GM12891 (cell line): ENCODE measurements around the gene PCED1B.

Experiments
- POLR2A ChIP-seq: IDR thresholded peaks from 2 replicates; pipeline ENCODE4 v1.6.1; 2011; ENCODE audit warnings: low read depth, low read length, control low read depth
- POLR2AphosphoS5 ChIP-seq: IDR thresholded peaks from 2 replicates; pipeline ENCODE4 v1.6.1; 2011; ENCODE audit warnings: low read depth, low read length, control low read depth
- POU2F2 ChIP-seq: IDR thresholded peaks from 2 replicates; pipeline ENCODE4 v1.6.1; 2011; ENCODE audit warnings: low read depth, mild to moderate bottlenecking, control low read depth, low read length, moderate library complexity
- SPI1 ChIP-seq: IDR thresholded peaks from 2 replicates; pipeline ENCODE4 v1.6.1; 2011; ENCODE audit warnings: low read depth, low read length, control low read depth
- TAF1 ChIP-seq: IDR thresholded peaks from 2 replicates; pipeline ENCODE4 v1.6.1; 2011; ENCODE audit warnings: low read depth, low read length, control low read depth

DNA sequence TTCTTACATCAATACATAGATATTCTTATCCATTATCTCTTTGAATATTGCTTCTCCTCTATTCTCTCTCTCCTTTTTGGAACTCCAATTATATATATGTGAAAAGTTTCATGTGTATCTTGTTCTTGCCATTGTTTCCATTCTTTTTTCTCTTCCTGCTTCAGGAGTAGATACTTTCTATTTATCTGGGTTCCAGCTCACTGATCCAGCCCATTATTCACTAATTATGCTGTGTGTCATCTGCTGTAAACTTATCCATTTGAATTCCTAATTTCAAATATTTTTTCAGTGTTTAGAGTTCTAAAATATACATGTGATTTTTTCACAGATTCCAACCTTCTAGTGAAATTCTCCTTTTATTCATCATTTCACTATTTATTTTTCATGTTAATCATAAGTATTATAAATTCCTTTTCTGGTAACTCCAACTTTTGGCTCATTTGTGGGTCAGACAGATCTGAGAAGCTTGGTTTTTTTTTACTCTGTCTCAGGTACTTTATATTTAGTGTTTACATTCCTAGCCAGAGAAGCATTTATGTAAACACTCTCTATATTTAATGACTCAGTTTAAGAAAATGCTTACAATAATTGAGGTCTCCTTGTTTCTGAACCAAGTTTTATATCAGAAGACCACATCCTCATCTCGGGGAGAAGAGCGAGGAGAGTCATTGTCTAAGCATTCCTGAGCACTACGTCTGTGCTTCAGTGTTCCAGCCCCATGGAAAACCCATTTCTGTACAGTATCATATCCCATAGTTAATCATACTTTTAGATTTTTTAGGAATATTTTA, 16.2 kb downstream of the PCED1B start:
- TF ChIP-seq TAF1 (no peak), POLR2A (no peak), POU2F2 (no peak), POLR2AphosphoS5 (no peak), SPI1 (no peak)
